H1 (cell line): ENCODE measurements around the gene SEPTIN1.

Experiments
- JUND ChIP-seq: IDR thresholded peaks from 2 replicates; pipeline ENCODE4 v1.6.1; 2011; ENCODE audit warnings: mild to moderate bottlenecking, improper control_type of control experiment, low read length
- NRF1 ChIP-seq: IDR thresholded peaks from 2 replicates; pipeline ENCODE4 v1.6.1; 2011; ENCODE audit warnings: mild to moderate bottlenecking, low read depth, low read length, improper control_type of control experiment
- RBBP5 ChIP-seq: IDR thresholded peaks from 2 replicates; pipeline ENCODE4 v1.7.1; 2012; ENCODE audit warnings: low read depth, mild to moderate bottlenecking, inconsistent platforms, low read length, moderate library complexity, borderline replicate concordance
- RNF2 ChIP-seq: fragments of 200-900, 300-1000 bp; sonication (generic); IDR thresholded peaks from 2 replicates; pipeline ENCODE4 v1.7.1; 2016; ENCODE audit warnings: borderline replicate concordance, low read depth, mild to moderate bottlenecking, antibody characterized with exemption, low read length; ENCODE audit not compliant: poor library complexity, severe bottlenecking; ENCODE audit errors: missing control alignments
- TCF12 ChIP-seq: IDR thresholded peaks from 2 replicates; pipeline ENCODE4 v1.6.1; 2011; ENCODE audit warnings: low read depth, mild to moderate bottlenecking, low read length
- TF ChIP-seq, protein P1 (sequence below), 3 experiments: IDR thresholded peaks; 1 replicate in 2 of 3; 2 replicates in 1 of 3; pipeline versions ENCODE4 v1.5.1 to v1.6.1; 2011; ENCODE audit warnings: low read length in 3 of 3, mild to moderate bottlenecking in 3 of 3, inconsistent platforms in 2 of 3, low read depth in 1 of 3, moderate library complexity in 1 of 3; ENCODE audit not compliant: insufficient read depth in 1 of 3; ENCODE audit errors: control extremely low read depth in 1 of 3

DNA sequence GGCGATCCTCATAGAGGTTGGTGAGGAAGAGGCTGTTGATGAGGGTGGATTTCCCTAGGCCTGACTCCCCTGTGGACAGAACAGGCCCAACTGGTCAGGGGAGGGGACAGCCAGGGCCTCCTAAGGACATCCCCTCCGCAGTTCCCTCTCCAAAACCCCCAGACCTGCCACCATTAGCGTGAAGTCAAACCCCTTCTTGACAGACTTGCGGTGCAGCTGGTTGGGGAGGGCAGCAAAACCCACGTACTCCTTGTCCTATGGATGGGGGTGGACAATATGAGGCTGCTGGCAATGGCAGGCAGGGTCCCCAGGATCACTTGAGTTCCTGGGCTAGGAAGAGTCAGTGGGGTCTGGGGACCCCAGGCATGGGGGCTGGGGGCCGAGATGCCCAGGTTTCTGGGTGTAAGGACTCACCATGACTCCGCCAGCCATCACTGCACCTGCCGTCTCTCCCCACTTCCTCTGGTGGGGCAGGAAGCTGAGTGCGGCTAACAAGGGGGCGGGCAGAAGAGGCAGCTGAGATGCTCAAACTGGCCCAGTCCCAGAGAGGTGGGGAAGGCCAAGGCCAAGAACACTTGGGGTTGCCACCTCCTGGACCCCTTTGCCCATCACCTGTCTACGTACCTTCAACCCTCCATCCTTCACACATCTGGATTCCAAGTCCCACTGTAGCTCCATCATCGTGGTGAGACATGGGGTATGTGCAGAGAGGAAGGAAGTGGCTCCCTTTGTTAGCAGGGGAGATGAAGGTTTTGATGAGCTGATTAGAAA is at the start of gene SEPTIN1:
- TF ChIP-seq TCF12 (no peak), JUND (no peak), RNF2 (no peak), RBBP5 (no peak), NRF1 (no peak)
- TF ChIP-seq, protein P1, sequence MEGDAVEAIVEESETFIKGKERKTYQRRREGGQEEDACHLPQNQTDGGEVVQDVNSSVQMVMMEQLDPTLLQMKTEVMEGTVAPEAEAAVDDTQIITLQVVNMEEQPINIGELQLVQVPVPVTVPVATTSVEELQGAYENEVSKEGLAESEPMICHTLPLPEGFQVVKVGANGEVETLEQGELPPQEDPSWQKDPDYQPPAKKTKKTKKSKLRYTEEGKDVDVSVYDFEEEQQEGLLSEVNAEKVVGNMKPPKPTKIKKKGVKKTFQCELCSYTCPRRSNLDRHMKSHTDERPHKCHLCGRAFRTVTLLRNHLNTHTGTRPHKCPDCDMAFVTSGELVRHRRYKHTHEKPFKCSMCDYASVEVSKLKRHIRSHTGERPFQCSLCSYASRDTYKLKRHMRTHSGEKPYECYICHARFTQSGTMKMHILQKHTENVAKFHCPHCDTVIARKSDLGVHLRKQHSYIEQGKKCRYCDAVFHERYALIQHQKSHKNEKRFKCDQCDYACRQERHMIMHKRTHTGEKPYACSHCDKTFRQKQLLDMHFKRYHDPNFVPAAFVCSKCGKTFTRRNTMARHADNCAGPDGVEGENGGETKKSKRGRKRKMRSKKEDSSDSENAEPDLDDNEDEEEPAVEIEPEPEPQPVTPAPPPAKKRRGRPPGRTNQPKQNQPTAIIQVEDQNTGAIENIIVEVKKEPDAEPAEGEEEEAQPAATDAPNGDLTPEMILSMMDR (IDR thresholded peaks at IDR 0.05; ENCODE audit: control extremely low read depth in 1 of 3, insufficient read depth in 1 of 3, low read depth in 1 of 3, low read length in 3 of 3) = no peak
